LNCaP clone FGC (cell line): ENCODE measurements around the gene PSD.
A peak's percentile ranks its signal among the peaks of the same experiment; 100 is the strongest.

ENCODE experiments used
- DNase-seq: peaks from one replicate; pipeline ENCODE4 v3.0.0-alpha.2; 2011; ENCODE audit warnings: low read depth
- H3K4me3 ChIP-seq: 2 replicates; pipeline ENCODE4 v1.5.1; 2011; ENCODE audit warnings: mild to moderate bottlenecking, low read depth, low read length, control low read depth
- TF ChIP-seq, protein P1 (sequence below): IDR thresholded peaks from 2 replicates; pipeline ENCODE4 v1.5.1; 2012; ENCODE audit warnings: mild to moderate bottlenecking; ENCODE audit not compliant: control insufficient read depth, insufficient read depth; ENCODE audit errors: extremely low read depth

Gene PSD

DNA sequence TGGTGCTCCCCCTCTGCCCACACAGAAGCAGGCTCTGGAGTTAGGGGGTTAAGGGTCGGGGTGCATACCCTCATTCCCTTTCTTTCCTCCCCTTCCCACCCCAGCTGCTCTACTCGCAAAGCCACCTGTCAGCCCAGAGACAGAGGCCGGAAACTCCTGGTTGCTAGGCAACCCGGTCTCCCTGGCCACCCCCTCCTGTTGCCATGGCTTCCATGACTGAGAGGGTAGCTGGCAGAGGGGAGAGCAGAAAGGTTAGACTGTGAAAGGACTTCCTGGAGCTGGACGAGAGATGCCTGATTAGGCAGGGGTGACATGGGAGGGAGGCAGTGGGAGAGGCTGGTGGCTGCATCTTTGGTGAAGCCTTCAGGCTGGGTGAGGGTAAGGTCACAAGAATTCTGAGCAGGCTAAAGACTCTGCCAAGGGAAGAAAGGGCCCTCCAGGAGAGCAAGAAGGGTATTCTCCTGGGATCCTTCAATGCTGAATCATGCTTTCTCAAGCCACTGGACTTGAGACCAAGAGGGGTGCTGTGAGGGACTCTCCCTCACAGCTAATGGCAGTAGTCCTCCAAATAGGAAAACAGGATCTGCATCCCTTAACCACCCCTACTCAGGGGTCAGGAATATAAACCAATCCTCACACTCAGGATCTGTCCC is 5.4 kb downstream of the PSD start:
- TF ChIP-seq, protein P1, sequence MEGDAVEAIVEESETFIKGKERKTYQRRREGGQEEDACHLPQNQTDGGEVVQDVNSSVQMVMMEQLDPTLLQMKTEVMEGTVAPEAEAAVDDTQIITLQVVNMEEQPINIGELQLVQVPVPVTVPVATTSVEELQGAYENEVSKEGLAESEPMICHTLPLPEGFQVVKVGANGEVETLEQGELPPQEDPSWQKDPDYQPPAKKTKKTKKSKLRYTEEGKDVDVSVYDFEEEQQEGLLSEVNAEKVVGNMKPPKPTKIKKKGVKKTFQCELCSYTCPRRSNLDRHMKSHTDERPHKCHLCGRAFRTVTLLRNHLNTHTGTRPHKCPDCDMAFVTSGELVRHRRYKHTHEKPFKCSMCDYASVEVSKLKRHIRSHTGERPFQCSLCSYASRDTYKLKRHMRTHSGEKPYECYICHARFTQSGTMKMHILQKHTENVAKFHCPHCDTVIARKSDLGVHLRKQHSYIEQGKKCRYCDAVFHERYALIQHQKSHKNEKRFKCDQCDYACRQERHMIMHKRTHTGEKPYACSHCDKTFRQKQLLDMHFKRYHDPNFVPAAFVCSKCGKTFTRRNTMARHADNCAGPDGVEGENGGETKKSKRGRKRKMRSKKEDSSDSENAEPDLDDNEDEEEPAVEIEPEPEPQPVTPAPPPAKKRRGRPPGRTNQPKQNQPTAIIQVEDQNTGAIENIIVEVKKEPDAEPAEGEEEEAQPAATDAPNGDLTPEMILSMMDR: no peak
- DNase-seq: no peak
- no peak overlapping the region for H3K4me3 ChIP-seq

DNA sequence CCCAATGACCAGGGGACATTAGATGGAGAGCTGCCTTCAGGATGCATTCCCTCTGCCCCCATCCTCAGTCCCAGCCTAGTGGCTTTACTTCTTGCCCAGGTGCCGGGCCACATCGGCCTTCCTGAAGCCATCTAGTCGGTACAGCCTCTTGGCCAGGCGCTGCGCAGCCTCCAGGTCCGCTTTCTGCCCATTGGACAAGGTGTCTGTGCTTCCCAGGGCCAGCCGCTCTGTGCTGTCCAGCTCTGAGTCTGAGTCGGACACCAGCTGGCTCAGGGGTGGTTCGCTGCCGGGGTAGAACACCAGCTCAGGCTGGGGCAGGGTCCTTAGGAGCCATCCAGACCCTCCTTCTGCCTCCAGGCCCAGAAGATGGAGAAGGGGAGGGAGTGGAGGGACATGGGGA is 6.3 kb downstream of the PSD start:
- TF ChIP-seq, protein P1: no peak
- H3K4me3 ChIP-seq: no peak overlapping the region
- no peak for DNase-seq

DNA sequence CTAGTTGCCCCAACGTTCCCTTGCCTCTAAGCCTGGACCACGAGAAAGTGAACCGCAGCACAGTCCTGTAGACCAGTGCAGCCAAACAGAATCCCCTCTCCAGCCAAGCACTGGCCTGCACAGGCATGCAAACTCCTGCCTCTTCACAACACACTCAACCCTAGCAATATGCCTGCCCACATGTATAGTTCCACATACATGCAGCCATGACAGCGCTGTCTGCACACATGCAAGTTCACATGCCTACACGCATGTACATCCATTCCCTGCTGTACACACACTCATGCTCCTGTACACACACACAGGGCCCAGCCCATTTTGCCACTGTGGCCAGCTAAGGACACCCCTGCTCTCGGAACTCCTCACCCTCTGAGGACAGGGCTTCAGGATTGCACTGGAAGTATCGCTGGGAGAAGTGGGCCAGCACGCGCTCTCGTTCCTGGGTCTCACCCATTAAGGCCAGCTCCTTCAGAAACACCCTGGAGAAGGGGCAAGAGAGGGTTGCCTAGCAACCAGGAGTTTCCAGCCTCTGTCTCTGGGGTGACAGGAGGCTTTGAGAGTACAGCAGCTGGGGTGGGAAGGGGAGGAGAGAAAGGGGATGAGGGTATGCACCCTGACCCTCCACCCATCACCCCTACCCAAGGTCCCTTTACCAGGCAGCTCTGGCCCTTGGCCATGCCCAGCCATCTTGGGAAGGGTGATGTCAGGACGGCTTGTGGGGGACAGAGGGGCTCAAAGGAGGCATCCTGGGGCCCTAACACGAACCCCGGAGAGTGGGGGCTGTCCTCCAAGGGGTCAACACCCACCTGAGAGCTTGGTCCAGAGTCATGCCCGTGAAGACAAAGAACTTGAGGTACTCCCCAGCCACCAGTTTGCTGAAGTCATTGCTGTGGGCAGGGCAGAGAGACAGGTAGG is 7.0 kb downstream of the PSD start:
- TF ChIP-seq, protein P1: no peak
- DNase-seq: no peak
- H3K4me3 ChIP-seq: no peak overlapping the region

DNA sequence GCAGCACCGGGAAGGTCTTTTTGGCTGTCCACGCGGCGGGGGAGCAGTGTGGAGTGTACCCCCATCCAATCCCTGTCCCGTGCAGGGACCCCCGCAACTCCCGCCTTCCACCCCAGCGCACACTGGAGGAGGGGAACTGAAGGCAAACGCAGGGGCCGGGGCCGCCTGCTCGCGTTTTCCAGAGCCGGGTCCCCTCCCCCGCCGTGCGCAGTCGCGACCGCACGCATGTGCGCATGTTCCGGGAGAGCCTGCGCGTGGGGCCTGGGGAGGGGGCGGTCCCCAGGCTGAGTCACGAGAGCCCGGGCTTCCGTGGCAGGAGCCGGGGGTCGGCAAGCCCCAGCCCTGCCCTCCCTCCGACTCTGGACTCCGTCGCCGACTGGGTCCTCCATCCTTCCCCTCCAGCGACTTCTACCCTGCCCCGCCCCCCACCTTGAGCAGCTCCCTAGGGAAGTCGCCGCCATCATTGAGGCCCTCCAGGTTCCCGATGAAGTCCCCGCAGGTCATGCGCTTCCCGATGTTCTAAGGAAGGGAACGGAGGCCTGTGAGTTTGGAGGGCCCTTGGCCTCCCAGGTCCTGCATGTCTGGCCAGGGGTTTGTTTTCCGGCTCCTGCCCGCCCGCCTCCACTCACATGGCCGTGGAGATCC is 8.0 kb downstream of the PSD start:
- 0 out of 2 replicates have a peak overlapping the region, but pooled peaks have one; percentile 4 for H3K4me3 ChIP-seq
- DNase-seq: no peak
- TF ChIP-seq, protein P1: no peak

DNA sequence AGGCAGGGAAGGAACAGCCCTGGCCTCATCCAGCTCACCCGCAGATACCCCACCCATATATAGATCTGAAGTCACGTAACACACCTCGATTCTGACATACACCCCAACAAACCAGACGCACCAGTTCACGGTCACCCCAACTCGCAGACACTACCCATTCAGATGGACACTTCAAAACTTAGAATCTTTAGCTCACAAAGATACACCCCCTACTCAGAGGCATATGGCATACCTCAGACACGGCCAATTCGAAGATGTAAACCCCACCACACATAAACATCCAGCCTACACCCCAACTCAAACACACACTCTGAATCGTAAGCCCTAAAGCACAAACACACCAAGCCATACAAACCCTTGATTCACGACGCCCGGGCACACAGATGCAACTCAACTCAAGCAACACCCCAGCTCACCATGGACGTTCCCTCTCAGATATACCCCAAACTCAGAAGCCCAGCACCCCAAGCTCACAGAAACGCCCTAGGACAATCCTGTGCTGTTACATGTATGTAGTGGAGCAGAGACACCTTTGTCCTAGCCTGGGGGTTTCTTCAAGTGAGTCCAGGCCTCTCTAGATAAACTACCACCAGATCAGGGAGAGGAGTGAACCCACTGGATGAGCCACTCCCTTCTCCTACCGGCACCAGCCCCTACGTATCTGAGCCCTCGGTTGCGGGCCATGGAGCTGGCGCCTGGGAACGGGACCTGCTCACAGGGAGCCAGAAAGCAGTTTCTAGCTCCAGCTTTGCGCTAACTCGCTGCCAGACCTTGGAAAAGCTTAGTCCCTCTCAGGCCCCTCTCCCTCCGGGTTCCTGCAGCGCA is 8.8 kb downstream of the PSD start:
- no peak for DNase-seq
- H3K4me3 ChIP-seq: 0 out of 2 replicates have a peak overlapping the region, but pooled peaks have one; percentile 4
- TF ChIP-seq, protein P1: no peak

DNA sequence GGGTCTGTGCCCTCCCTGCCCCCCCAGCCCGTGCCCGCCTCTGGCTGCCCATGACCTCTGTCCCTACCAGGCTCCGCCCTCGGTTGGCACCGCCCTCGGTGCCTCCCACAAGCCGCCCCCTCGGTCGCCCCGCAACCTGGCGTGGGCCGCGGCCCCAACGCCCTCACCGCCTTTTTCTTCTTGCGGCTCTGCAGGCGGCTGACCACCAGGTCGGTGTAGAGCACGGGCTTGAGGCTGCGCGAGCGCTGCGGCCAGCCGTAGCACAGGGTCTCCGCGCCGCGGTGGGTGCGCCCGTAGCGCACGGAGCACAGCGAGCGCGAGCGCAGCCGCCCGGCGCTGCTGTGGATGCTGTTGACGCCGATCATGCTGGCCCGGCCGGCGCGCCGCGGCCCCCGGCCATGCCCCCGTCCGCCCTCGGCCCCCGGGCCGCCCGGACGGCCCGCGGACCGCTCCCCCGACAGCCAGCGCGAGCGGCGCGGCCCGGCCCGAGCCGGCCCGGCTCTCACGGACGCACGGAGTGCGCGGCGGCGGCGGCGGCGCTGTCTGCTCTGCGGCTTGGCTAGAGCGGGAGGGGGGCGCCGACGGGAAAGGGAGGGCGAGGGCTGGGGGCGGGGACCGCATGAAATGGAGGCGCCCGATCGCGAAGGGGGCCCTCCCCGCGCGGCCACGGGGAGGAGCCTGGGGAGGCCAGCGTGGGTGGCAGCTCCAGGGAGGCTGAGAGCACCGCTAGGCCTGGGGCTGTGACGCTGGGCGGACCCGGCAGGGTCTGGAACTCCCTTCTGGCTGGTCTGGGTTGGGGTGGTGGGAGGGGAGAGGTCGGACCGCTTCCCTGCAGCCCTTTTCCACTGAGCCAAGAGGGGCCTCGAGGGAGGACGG is 9.6 kb downstream of the PSD start:
- DNase-seq: no peak
- TF ChIP-seq, protein P1: no peak
- no peak overlapping the region for H3K4me3 ChIP-seq
